Endometrium (tissue), 2 donors: ENCODE results near the gene PPP2R5C.

Experiments used
- FAIRE-seq: peaks from 2 replicates; lab custom pipeline; 2012; peaks lifted over from hg19 to GRCh38; lab: Jason Lieb, UNC
- donor health status: control.
- donor health status: control.

The PPP2R5C gene

GRCh38 chr14:101887219-101887618 is 125.7 kb downstream of the PPP2R5C start:
- FAIRE-seq, result no peak

GRCh38 chr14:101888182-101888581 is 126.7 kb downstream of the PPP2R5C start:
- FAIRE-seq, result no peak

GRCh38 chr14:101889366-101889765 is 127.9 kb downstream of the PPP2R5C start:
- no peak for FAIRE-seq

- FAIRE-seq, result no peak
Observed at GRCh38 chr14:101889898-101890297, 128.4 kb downstream of the PPP2R5C start.

GRCh38 chr14:101891471-101891870 is 130.0 kb downstream of the PPP2R5C start:
- no peak for FAIRE-seq

- no peak for FAIRE-seq
Observed at GRCh38 chr14:101893759-101894158, 132.2 kb downstream of the PPP2R5C start.

- no peak for FAIRE-seq
Observed at GRCh38 chr14:101894365-101895081, 133.0 kb downstream of the PPP2R5C start.

- FAIRE-seq, result no peak
Observed at GRCh38 chr14:101895256-101895655, 133.7 kb downstream of the PPP2R5C start.

- FAIRE-seq, result no peak
Observed at GRCh38 chr14:101897326-101897725, 135.8 kb downstream of the PPP2R5C start.

- FAIRE-seq, result no peak
Observed at GRCh38 chr14:101898416-101898815, 136.9 kb downstream of the PPP2R5C start.

GRCh38 chr14:101899263-101899662 is 137.8 kb downstream of the PPP2R5C start:
- no peak for FAIRE-seq

GRCh38 chr14:101900253-101900652 is 138.7 kb downstream of the PPP2R5C start:
- FAIRE-seq, result no peak

- FAIRE-seq, result no peak
Observed at GRCh38 chr14:101903111-101903561, 141.6 kb downstream of the PPP2R5C start.

GRCh38 chr14:101905614-101906013 is 144.1 kb downstream of the PPP2R5C start:
- no peak for FAIRE-seq

- no peak for FAIRE-seq
Observed at GRCh38 chr14:101906645-101907044, 145.1 kb downstream of the PPP2R5C start.

- no peak for FAIRE-seq
Observed at GRCh38 chr14:101907619-101908018, 146.1 kb downstream of the PPP2R5C start.

- no peak for FAIRE-seq
Observed at GRCh38 chr14:101908795-101909194, 147.3 kb downstream of the PPP2R5C start.

GRCh38 chr14:101909371-101910096 is 148.0 kb downstream of the PPP2R5C start:
- FAIRE-seq, result no peak

GRCh38 chr14:101912841-101913240 is 151.3 kb downstream of the PPP2R5C start:
- FAIRE-seq, result no peak

GRCh38 chr14:101914083-101914482 is 152.6 kb downstream of the PPP2R5C start:
- FAIRE-seq, result no peak

GRCh38 chr14:101915871-101916815 is 154.6 kb downstream of the PPP2R5C start:
- no peak for FAIRE-seq

GRCh38 chr14:101916816-101917412 is 155.4 kb downstream of the PPP2R5C start:
- FAIRE-seq, result no peak
